Thoracic aorta (tissue), 2 donors: ENCODE data around the gene SLC2A5. TPM values are rescaled to one million over a fixed set of nuclear protein-coding genes. Genes with fewer than 3 reads are reported as not detected.

Experiments used
- ATAC-seq: fragments of 150-250 bp; one replicate; pipeline ENCODE4 v1.8.0; 2017; ENCODE audit warnings: low read depth; ENCODE audit not compliant: insufficient number of reproducible peaks, low FRiP score
- DNase-seq: peaks from one replicate; pipeline ENCODE4 v3.0.0-alpha.2; 2020; ENCODE audit warnings: low spot score
- H3K27ac ChIP-seq, 2 donors: fragments of 200-600 bp; sonication (generic); 1 replicate in 1 of 2; 2 replicates in 1 of 2; pipeline ENCODE4 v1.5.1; 2016; ENCODE audit warnings: mild to moderate bottlenecking in 2 of 2, moderate library complexity in 2 of 2
- H3K27me3 ChIP-seq: fragments of 200-600 bp; sonication (generic); replicated peaks from 2 replicates; pipeline ENCODE4 v1.6.0; 2016; ENCODE audit warnings: mild to moderate bottlenecking; ENCODE audit not compliant: insufficient read depth
- H3K36me3 ChIP-seq: fragments of 200-600 bp; sonication (generic); one replicate; pipeline ENCODE4 v1.5.1; 2016
- H3K4me1 ChIP-seq, 2 donors: fragments of 200-600 bp; sonication (generic); 1 replicate in 1 of 2; 2 replicates in 1 of 2; pipeline versions ENCODE4 v1.5.1 to v1.6.0; 2016; ENCODE audit warnings: low read depth in 2 of 2, mild to moderate bottlenecking in 1 of 2; ENCODE audit not compliant: control insufficient read depth in 1 of 2
- H3K4me3 ChIP-seq: fragments of 200-600 bp; sonication (generic); 2 replicates; pipeline ENCODE4 v1.5.1; 2016; ENCODE audit warnings: mild to moderate bottlenecking
- H3K9me3 ChIP-seq: fragments of 200-600 bp; sonication (generic); 2 replicates; pipeline ENCODE4 v1.5.1; 2016
- CTCF ChIP-seq: fragments of 200-600 bp; sonication (generic); IDR thresholded peaks from one replicate; pipeline ENCODE4 v1.5.1; 2019; ENCODE audit warnings: antibody characterized with exemption
- total RNA-seq, 2 donors: library from RNA; depleted of rRNA; stranded (reverse); fragments of >200 nt; gene quantifications; one replicate each; pipeline versions ENCODE4 v1.1.0 to v1.2.3, GENCODE V29; 2016

Gene SLC2A5
- total RNA-seq, 2 donors from 2014 or later = 3.9 to 14.7 TPM

- Histone ChIP-seq H3K27ac (no peak overlapping the region), H3K9me3 (no peaks in the 10 kb centered on the region), H3K4me3 (no peak overlapping the region), H3K27me3 (no peaks in the 10 kb centered on the region), H3K4me1 (no peaks in the 10 kb centered on the region), H3K36me3 (no peaks in the 10 kb centered on the region)
- ATAC-seq (no peak), DNase-seq (no peak)
- no peak for TF ChIP-seq CTCF
Measured at GRCh38 chr1:9051379-9051778, 18.1 kb downstream of the SLC2A5 start.

DNA sequence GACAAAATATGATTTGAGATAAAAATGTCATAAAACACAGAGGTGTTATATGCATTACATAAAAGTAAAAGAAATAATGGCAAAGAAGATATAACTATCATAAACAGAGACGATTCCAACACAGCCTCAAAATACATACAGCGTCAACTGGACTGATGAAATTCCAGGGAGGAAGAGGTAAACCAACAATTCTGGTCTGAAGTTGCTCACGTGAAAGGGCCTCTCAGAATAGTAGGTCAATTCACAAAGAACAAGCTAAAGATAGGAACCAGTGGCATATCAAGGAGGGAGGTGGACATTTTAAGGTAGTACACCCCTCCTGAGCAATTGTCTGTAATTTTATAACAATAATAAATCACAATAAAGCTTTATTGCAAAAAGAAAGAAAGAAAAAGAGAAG, 18.6 kb downstream of the SLC2A5 start:
- no peaks in the 10 kb centered on the region for H3K4me1 ChIP-seq
- TF ChIP-seq CTCF = no peak
- DNase-seq = no peak
- H3K27me3 ChIP-seq = no peaks in the 10 kb centered on the region
- no peaks in the 10 kb centered on the region for H3K36me3 ChIP-seq
- no peak for ATAC-seq
- H3K9me3 ChIP-seq = no peaks in the 10 kb centered on the region
- no peak overlapping the region for H3K27ac ChIP-seq
- no peak overlapping the region for H3K4me3 ChIP-seq

DNA sequence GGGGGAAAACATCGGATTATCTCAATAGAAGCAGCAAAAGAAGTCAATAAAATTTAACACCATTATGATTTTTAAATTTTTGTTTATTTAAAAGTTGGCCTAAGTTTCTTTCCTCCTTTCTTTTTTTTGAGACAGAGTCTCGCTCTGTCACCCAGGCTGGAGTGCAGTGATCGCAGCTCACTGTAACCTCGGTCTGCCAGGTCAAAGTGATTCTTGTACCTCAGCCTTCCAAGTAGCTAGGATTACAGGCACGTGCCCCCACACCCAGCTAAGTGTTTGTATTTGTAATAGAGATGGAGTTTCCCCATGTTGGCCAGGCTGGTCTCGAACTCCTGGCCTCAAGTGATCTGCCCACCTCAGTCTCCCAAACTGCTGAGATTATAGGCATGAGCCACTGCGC, 20.9 kb downstream of the SLC2A5 start:
- Histone ChIP-seq H3K4me3 (no peak overlapping the region), H3K36me3 (no peaks in the 10 kb centered on the region), H3K9me3 (no peaks in the 10 kb centered on the region), H3K4me1 (no peaks in the 10 kb centered on the region), H3K27ac (no peak overlapping the region), H3K27me3 (no peaks in the 10 kb centered on the region)
- no peak for TF ChIP-seq CTCF
- DNase-seq = no peak
- ATAC-seq = no peak

DNA sequence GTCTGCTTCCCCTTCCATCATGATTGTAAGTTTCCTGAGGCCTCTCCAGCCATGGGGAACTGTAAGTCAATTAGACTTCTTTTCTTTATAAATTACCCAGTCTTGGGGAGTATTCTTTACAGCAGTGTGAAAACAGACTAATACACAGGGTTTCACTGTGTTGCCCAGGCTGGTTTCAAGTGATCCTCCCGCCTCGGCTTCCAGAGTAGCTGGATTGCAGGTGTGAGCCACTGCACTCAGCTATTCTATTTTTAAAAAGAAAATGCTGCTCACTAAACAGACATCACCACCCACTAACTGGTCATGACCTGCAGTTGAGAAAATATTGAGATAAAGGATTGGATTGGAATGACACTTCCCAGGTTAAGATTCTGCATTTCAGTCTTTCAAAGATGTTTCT, 22.4 kb downstream of the SLC2A5 start:
- H3K27me3 ChIP-seq = no peaks in the 10 kb centered on the region
- ATAC-seq = no peak
- no peaks in the 10 kb centered on the region for H3K9me3 ChIP-seq
- TF ChIP-seq CTCF = no peak
- H3K36me3 ChIP-seq = no peaks in the 10 kb centered on the region
- H3K4me3 ChIP-seq = no peak overlapping the region
- DNase-seq = no peak
- H3K27ac ChIP-seq = no peak overlapping the region
- H3K4me1 ChIP-seq = no peaks in the 10 kb centered on the region

DNA sequence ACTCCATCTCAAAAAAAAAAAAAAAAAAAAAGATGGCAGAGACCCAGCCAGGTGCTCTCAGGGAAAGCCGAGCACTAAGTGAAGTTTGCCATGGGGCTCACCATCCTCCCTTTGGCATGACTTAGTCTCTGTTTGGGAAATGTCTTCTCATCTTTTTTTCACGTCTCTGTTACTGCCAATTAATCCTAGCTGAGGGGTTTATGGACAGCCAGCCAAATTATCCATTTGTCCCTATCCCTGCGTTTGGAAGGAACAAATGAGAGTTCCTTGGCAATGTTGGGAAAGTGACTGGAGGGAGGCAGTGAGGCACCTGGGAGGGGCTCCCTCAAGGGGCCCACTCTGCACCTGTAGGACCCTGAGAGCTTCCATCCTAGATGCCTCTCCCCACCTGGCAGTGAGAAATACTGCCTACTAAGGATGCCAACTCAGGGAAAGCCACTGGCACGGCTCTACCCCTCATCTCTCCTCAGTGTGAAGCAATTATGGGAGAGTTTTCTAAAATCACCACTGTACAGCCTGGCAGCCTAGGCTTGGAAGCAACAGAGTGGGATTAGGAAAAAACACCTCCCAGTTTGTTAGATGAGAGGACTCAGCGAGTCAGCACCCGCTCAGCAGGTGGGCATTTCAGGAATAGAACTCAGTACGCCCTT, 23.4 kb downstream of the SLC2A5 start:
- Histone ChIP-seq H3K4me1 (no peaks in the 10 kb centered on the region), H3K27ac (no peak overlapping the region), H3K4me3 (no peak overlapping the region), H3K9me3 (no peaks in the 10 kb centered on the region), H3K27me3 (no peaks in the 10 kb centered on the region), H3K36me3 (no peaks in the 10 kb centered on the region)
- ATAC-seq (no peak), DNase-seq (no peak)
- no peak for TF ChIP-seq CTCF
